Neural cell (in vitro differentiated cells): ENCODE measurements around the gene INHBC.

Source experiments
- MXI1 ChIP-seq: fragments of 450-650 bp; conservative IDR thresholded peaks from 2 replicates; pipeline ENCODE4 v1.6.1; 2014; ENCODE audit warnings: antibody characterized with exemption, mild to moderate bottlenecking; ENCODE audit not compliant: poor library complexity, severe bottlenecking
- TAF1 ChIP-seq: IDR thresholded peaks from 2 replicates; pipeline ENCODE4 v1.6.1; 2012; ENCODE audit warnings: low read depth
- TF ChIP-seq, protein P1 (sequence below): fragments of 450-650 bp; IDR thresholded peaks from 2 replicates; pipeline ENCODE4 v1.5.1; 2014; ENCODE audit warnings: antibody characterized with exemption, mild to moderate bottlenecking, moderate library complexity; ENCODE audit not compliant: poor library complexity, severe bottlenecking

DNA sequence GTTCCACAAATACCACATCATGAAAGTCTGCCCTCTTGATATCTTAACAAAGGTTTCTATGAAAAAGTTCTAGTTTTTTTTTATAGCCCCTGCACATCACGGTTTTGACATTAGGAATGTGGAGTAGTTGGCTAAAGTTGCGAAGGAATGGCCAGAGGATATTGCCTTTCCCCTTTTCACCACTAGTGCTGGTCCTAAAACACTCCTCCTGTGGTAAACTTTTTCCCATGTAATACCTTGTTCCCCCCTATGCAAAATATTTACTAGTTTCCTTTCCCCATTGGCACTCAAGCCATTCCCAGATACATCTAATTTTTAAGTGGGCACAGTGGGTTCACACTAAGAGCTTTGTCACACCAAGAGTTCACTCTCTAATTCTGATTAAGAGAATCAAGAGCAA is 37.1 kb upstream of the INHBC start:
- TF ChIP-seq, protein P1, sequence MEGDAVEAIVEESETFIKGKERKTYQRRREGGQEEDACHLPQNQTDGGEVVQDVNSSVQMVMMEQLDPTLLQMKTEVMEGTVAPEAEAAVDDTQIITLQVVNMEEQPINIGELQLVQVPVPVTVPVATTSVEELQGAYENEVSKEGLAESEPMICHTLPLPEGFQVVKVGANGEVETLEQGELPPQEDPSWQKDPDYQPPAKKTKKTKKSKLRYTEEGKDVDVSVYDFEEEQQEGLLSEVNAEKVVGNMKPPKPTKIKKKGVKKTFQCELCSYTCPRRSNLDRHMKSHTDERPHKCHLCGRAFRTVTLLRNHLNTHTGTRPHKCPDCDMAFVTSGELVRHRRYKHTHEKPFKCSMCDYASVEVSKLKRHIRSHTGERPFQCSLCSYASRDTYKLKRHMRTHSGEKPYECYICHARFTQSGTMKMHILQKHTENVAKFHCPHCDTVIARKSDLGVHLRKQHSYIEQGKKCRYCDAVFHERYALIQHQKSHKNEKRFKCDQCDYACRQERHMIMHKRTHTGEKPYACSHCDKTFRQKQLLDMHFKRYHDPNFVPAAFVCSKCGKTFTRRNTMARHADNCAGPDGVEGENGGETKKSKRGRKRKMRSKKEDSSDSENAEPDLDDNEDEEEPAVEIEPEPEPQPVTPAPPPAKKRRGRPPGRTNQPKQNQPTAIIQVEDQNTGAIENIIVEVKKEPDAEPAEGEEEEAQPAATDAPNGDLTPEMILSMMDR, result no peak
- TF ChIP-seq TAF1, result no peak
- TF ChIP-seq MXI1, result no peak
